ENCODE measurements around the gene ASIP. TPM values are rescaled to one million over a fixed set of nuclear protein-coding genes. Genes with fewer than 3 reads are reported as not detected.

The ASIP gene
- total RNA-seq, 1 donor from 2014 or later, result not detected

DNA sequence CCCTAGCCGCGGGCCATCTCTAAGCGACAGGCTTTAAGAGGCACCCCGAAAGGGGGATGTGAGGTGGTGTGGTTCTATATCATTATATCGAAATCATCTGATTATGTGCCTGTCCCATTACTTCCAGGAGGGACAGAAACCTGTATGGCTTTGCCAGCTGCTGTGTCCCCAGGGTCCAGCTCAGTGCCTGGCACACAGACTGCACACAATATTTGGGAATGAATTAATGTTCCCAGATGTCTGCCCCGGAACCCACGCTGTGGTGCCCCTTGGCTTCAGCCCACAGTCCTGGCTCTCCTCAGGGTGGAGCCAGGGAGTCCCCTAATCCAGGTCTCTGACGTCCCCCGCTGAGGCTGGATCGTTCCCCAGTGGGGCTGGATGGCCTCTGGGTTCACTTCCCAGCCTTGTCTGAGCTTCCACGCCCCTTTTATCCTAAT, 70.8 kb downstream of the ASIP start:
- no peak for DNase-seq

DNA sequence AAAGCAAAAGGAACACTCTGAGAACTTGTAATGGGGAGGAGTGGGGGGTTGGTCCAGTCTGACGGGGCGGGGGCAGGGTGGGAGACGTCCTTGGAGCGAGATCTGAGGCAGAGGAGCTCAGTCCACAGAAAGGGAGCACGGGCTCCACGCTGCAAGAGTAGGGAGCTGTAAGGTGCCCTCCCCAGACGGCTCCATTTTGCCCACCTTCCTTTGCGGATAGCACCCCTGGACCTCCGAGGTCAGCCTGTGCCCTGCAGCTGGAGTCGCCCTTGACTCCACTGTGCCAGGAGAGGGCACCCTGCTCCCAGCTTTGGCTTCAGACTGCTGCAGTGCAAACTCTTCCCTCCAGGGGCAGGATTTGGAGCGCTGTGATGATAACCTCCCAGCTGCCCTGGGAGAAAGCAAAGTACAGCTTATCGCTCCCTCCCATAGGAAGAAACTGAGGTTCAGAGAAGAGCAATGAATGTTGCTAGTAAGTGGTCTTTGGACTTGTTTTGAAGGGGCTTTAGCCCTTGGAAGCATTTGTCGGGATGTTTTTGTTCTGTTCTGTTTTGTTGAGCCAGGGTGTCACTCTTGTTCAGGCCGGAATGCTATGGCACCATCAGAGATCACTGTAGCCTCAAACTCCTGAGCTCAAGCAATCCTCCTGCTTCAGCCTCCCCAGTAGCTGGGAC, 71.5 kb downstream of the ASIP start:
- DNase-seq, result peak; percentile 94

DNA sequence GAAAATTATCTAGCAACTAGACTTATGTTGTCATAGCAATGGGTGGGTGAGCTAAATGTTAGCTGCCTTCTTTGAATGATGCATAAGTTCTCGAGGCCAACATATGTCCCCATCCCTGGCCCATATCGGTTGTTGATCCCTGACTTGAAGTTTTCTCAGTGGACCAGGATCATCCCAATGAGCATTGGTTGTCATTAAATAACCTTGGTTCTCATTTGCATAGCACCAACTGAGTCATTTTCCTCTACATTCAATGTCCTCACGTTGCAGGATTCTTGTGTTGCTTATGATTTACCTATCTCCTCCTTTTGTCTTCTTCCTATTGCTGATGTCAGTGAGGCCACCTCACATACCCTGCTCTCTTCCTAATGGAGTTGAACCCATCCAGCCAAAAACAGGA, 74.0 kb downstream of the ASIP start:
- no peak for DNase-seq

DNA sequence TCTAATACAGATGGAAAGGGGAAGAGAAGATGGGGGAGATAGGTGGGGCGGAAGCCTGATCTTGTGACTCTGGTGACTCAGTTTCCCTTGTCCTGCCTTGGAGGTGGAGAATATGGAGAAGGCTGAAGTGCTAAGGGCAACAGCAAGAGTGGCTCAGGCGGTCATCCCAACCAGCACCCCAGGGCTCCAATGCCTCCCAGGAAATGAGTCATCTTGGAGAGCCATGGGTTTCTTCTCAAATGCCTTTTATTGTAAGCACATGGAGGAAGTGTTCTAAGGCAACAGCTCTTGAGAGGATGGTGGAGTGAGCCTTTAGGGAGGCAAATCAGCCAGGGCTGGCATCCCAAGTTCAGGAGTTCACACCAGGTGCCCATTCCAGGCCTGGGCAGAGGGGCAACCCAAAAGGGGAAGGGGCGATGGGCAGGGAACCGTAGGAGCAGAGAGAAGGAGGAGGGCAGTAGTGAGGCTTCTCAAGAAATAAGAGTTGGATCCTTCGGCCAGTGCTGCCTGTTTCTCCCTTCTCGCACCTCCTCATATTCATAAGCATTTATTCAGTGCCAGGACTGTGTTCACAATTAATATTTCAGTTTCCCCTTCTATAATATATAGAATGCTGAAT, 75.1 kb downstream of the ASIP start:
- DNase-seq, result no peak

Other genes starting within 250 kb of the ASIP start
- 66.8 TPM for gene RALY, start 247.5 kb upstream of the ASIP start, total RNA-seq
- gene EIF2S2, start 129.2 kb upstream of the ASIP start, total RNA-seq, result 49.0 TPM
- gene AHCY, start 61.9 kb downstream of the ASIP start, total RNA-seq, result 73.4 TPM
- gene ITCH, start 121.8 kb downstream of the ASIP start, total RNA-seq, result 76.5 TPM

Measured in tongue (tissue), 2 donors.